ENCODE measurements around the gene MYO5A.

Gene MYO5A

GRCh38 chr15:52276256-52276770 lies 252.4 kb downstream of the MYO5A start:
- Histone ChIP-seq H3K27ac (replicated peaks) (no peak overlapping the region), H3K27me3 (ENCODE audit: insufficient read depth, poor library complexity, severe bottlenecking) (no peaks in the 10 kb centered on the region), H3K4me3 (replicated peaks; ENCODE audit: insufficient read depth, low read length) (no peak overlapping the region)
- no peak for DNase-seq (ENCODE audit: low read depth in 1 of 2, low spot score in 1 of 2)
- TF ChIP-seq POLR2AphosphoS5 (IDR thresholded peaks at IDR 0.05; ENCODE audit: low read depth) (no peak), SPI1 (IDR thresholded peaks at IDR 0.05; ENCODE audit: borderline replicate concordance, low read depth) (no peak), REST (IDR thresholded peaks at IDR 0.05; ENCODE audit: insufficient replicate concordance, low read depth) (no peak), CTCF (IDR thresholded peaks at IDR 0.05; ENCODE audit: insufficient read depth, low read length) (no peak), GABPA (IDR thresholded peaks at IDR 0.05; ENCODE audit: low read depth) (no peak)

GRCh38 chr15:52263563-52264282 lies 265.0 kb downstream of the MYO5A start:
- H3K27me3 ChIP-seq (ENCODE audit: insufficient read depth, poor library complexity, severe bottlenecking), result no peaks in the 10 kb centered on the region
- TF ChIP-seq POLR2AphosphoS5 (IDR thresholded peaks at IDR 0.05; ENCODE audit: low read depth) (no peak), CTCF (IDR thresholded peaks at IDR 0.05; ENCODE audit: insufficient read depth, low read length) (no peak), GABPA (IDR thresholded peaks at IDR 0.05; ENCODE audit: low read depth) (no peak), SPI1 (IDR thresholded peaks at IDR 0.05; ENCODE audit: borderline replicate concordance, low read depth) (no peak), REST (IDR thresholded peaks at IDR 0.05; ENCODE audit: insufficient replicate concordance, low read depth) (no peak)
- no peak for DNase-seq (ENCODE audit: low read depth in 1 of 2, low spot score in 1 of 2)
- H3K27ac ChIP-seq (replicated peaks), result no peak overlapping the region
- no peak overlapping the region for H3K4me3 ChIP-seq (replicated peaks; ENCODE audit: insufficient read depth, low read length)

- no peak for DNase-seq (ENCODE audit: low read depth in 1 of 2, low spot score in 1 of 2)
- TF ChIP-seq GABPA (IDR thresholded peaks at IDR 0.05; ENCODE audit: low read depth) (no peak), REST (IDR thresholded peaks at IDR 0.05; ENCODE audit: insufficient replicate concordance, low read depth) (no peak), SPI1 (IDR thresholded peaks at IDR 0.05; ENCODE audit: borderline replicate concordance, low read depth) (no peak), POLR2AphosphoS5 (IDR thresholded peaks at IDR 0.05; ENCODE audit: low read depth) (no peak)
- H3K27ac ChIP-seq (replicated peaks), result no peak overlapping the region
These were observed 266.3 kb downstream of the MYO5A start for GRCh38 chr15:52262364-52262763.

More at GRCh38 chr15:52262364-52262763, 266.3 kb downstream of the MYO5A start:
- H3K27me3 ChIP-seq (ENCODE audit: insufficient read depth, poor library complexity, severe bottlenecking), result no peaks in the 10 kb centered on the region
- H3K4me3 ChIP-seq (replicated peaks; ENCODE audit: insufficient read depth, low read length), result no peak overlapping the region
